Breast epithelium (tissue), 3 donors: ENCODE measurements around the gene NAGPA.

Experiments used
- POLR2A ChIP-seq: fragments of 450-650 bp; IDR thresholded peaks from one replicate; pipeline ENCODE4 v1.6.1; 2016; ENCODE audit warnings: antibody characterized with exemption, mild to moderate bottlenecking, moderate library complexity
- POLR2AphosphoS5 ChIP-seq, 3 donors: sonication (generic); formaldehyde crosslinking; IDR thresholded peaks; one replicate each; pipeline ENCODE4 v1.6.1; 2017; ENCODE audit warnings: antibody characterized with exemption in 3 of 3
- TF ChIP-seq, protein P1 (sequence below), 3 donors: fragments of 450-650 bp; IDR thresholded peaks; one replicate each; pipeline ENCODE4 v1.5.1; 2016 to 2017; ENCODE audit warnings: antibody characterized with exemption in 3 of 3, mild to moderate bottlenecking in 3 of 3, moderate library complexity in 3 of 3

- TF ChIP-seq, protein P1, sequence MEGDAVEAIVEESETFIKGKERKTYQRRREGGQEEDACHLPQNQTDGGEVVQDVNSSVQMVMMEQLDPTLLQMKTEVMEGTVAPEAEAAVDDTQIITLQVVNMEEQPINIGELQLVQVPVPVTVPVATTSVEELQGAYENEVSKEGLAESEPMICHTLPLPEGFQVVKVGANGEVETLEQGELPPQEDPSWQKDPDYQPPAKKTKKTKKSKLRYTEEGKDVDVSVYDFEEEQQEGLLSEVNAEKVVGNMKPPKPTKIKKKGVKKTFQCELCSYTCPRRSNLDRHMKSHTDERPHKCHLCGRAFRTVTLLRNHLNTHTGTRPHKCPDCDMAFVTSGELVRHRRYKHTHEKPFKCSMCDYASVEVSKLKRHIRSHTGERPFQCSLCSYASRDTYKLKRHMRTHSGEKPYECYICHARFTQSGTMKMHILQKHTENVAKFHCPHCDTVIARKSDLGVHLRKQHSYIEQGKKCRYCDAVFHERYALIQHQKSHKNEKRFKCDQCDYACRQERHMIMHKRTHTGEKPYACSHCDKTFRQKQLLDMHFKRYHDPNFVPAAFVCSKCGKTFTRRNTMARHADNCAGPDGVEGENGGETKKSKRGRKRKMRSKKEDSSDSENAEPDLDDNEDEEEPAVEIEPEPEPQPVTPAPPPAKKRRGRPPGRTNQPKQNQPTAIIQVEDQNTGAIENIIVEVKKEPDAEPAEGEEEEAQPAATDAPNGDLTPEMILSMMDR (IDR thresholded peaks at IDR 0.05), result no peak
- TF ChIP-seq POLR2A (no peak), POLR2AphosphoS5 (IDR thresholded peaks at IDR 0.05) (no peak)
Observed at GRCh38 chr16:4988647-4989046, 45.1 kb downstream of the NAGPA start.
